Heart left ventricle (tissue), 16 donors: ENCODE results near the gene CCL22. TPM values are rescaled to one million over a fixed set of nuclear protein-coding genes. Genes with fewer than 3 reads are reported as not detected.

ENCODE experiments used
- ATAC-seq, 4 donors: fragments of 200-7000 bp; cut with Tn5 transposase; one replicate each; pipeline ENCODE4 v1.9.1; 2020 to 2022; ENCODE audit warnings: moderate library complexity in 4 of 4, mild to moderate bottlenecking in 3 of 4, moderate number of reproducible peaks in 1 of 4
- DNase-seq, 5 donors: peaks; one replicate each; pipeline ENCODE4 v3.0.0-alpha.2; 2020
- H3K27ac ChIP-seq, 12 donors: fragments of 200-600 bp; sonication (generic) in 4 of 12; one replicate each; pipeline versions ENCODE4 v1.5.0 to v1.8.0; 2016 to 2022; ENCODE audit warnings: mild to moderate bottlenecking in 2 of 12
- H3K27me3 ChIP-seq, 9 donors: fragments of 200-600 bp; sonication (generic) in 2 of 9; one replicate each; pipeline versions ENCODE4 v1.5.1 to v1.8.0; 2016 to 2022; ENCODE audit warnings: mild to moderate bottlenecking in 3 of 9
- H3K36me3 ChIP-seq, 9 donors: fragments of 200-600 bp; sonication (generic) in 2 of 9; one replicate each; pipeline versions ENCODE4 v1.5.0 to v1.8.0; 2018 to 2022; ENCODE audit warnings: mild to moderate bottlenecking in 2 of 9
- H3K4me1 ChIP-seq, 12 donors: fragments of 200-600 bp; sonication (generic) in 4 of 12; one replicate each; pipeline versions ENCODE4 v1.5.0 to v1.8.0; 2016 to 2022; ENCODE audit warnings: mild to moderate bottlenecking in 3 of 12
- H3K4me3 ChIP-seq, 12 donors: fragments of 200-600 bp; sonication (generic) in 4 of 12; one replicate each; pipeline versions ENCODE4 v1.5.0 to v1.8.0; 2017 to 2022; ENCODE audit warnings: mild to moderate bottlenecking in 9 of 12, moderate library complexity in 4 of 12
- H3K9me3 ChIP-seq, 12 donors: fragments of 200-600 bp; sonication (generic) in 4 of 12; one replicate each; pipeline versions ENCODE4 v1.5.0 to v1.8.0; 2016 to 2022; ENCODE audit warnings: mild to moderate bottlenecking in 1 of 12
- CTCF ChIP-seq, 12 donors: fragments of 200-600 bp; sonication (generic) in 4 of 12; IDR thresholded peaks; one replicate each; pipeline versions ENCODE4 v1.5.0 to v1.8.0; 2018 to 2022; ENCODE audit warnings: antibody characterized with exemption in 12 of 12, mild to moderate bottlenecking in 5 of 12
- POLR2A ChIP-seq, 2 donors: fragments of 450-650 bp; IDR thresholded peaks; one replicate each; pipeline ENCODE4 v1.6.1; 2017; ENCODE audit warnings: antibody characterized with exemption in 2 of 2, mild to moderate bottlenecking in 2 of 2, moderate library complexity in 2 of 2
- WGBS, 4 donors: extraction: QIAGEN DNeasy Blood & Tissue Kit in 2 of 4; methylation state at CpG; one replicate each; pipeline versions ENCODE4 v1.1.5 to v1.1.7; 2013 to 2018; 5-methylcytosine and 5-hydroxymethylcytosine counted together
- intact Hi-C, 10 donors: fragments of 100-400 bp; cut with DNase I; formaldehyde crosslinking; loops; one replicate each; pipeline versions ENCODE4 v1.11.1 to v1.14.2; 2022
- polyA plus RNA-seq, 2 donors: library from polyadenylated mRNA; stranded (reverse); fragments of 200-250 nt; gene quantifications; one replicate each; pipeline ENCODE4 v1.2.3, GENCODE V29; 2013
- total RNA-seq, 9 donors: library from RNA; depleted of rRNA in 2 of 9; stranded (reverse); fragments of >200 nt in 2 of 9; fragmentation: NEBNext Ultra II Directional in 3 of 9; extraction: Animal tissue kit (Norgen Biotek cat#: 25700) in 3 of 9; gene quantifications; one replicate each; pipeline versions ENCODE4 v1.1.0 to v1.2.4, GENCODE V29; 2016 to 2023
- donor health status: ischemic (EF 13 %, LVEDD 7.1; RV severe dilation, severe dysfunction).
- donor health status: healthy with polysubstance abuse.
- donor health status: DM: no; HTN: yes; CAD: no.
- donor health status: DM: no; HTN: no; CAD: no.
- donor health status: ischemic (EF 25% LVEDD 6.9; RV normal size, moderate dysfunction).
- donor health status: ischemic (EF 25% LVEDD 5.7; RV mildly dilated, moderate dysfunction).
- donor health status: healthy.
- donor health status: DM: yes; HTN: yes; CAD: no.
- donor health status: ischemic (EF 35%, LVEDD 5.7; RV mildly dilated, moderate dysfunction).
- donor health status: nonischemic (EF 11% LVEDD 7.7; RV severe dilation, severe dysfunction).
- donor health status: DM: yes; HTN: yes; CAD: no.
- donor health status: PGD.
- donor health status: ischemic (EF 29% LVEDD 5.4; RV normal size, mild dysfunction).
- donor health status: nonischemic (EF 23%, LVEDD 6.1; RV moderate dilation, normal function).

Gene CCL22
- total and polyA plus RNA-seq, 11 donors: 0.06 to 0.24 (median 0.12) TPM; not detected in 5

GRCh38 chr16:57385083-57385482 is 26.5 kb downstream of the CCL22 start:
- H3K4me3 ChIP-seq: no peak overlapping the region
- peaks cover 3 to 68% (median 44%) of the 10 kb centered on the region in 12 donors for H3K4me1 ChIP-seq
- H3K36me3 ChIP-seq: peaks cover 0 to 15% (median 0%) of the 10 kb centered on the region in 9 donors
- H3K9me3 ChIP-seq: no peaks in the 10 kb centered on the region
- no peaks in the 10 kb centered on the region for H3K27me3 ChIP-seq
- intact Hi-C loops: no loop called here
- WGBS, 4 donors: 74 to 83% (median 79%) methylated on average over 5 of the region's 5 CpGs
- TF ChIP-seq POLR2A (IDR thresholded peaks at IDR 0.05) (no peak), CTCF (IDR thresholded peaks at IDR 0.05) (no peak)
- H3K27ac ChIP-seq: peak overlapping the region in 5 of 12 donors; percentile 0 to 51 (median 22)
- DNase-seq: no peak
- no peak for ATAC-seq

- peak in 1 of 4 donors; percentile 55 for ATAC-seq
- peaks cover 0 to 11% (median 0%) of the 10 kb centered on the region in 9 donors for H3K36me3 ChIP-seq
- intact Hi-C loops: no loop called here
- peak overlapping the region in 4 of 12 donors; percentile 22 to 48 (median 40) for H3K27ac ChIP-seq
- H3K27me3 ChIP-seq: no peaks in the 10 kb centered on the region
- TF ChIP-seq CTCF (IDR thresholded peaks at IDR 0.05): no peak
- no peak for TF ChIP-seq POLR2A (IDR thresholded peaks at IDR 0.05)
- peaks cover 3 to 67% (median 40%) of the 10 kb centered on the region in 12 donors for H3K4me1 ChIP-seq
- 58 to 66% (median 61%) methylated on average over 5 of the region's 5 CpGs for WGBS, 4 donors
- H3K4me3 ChIP-seq: no peak overlapping the region
- H3K9me3 ChIP-seq: no peaks in the 10 kb centered on the region
- DNase-seq: peak in 2 of 5 donors; percentile 50 to 62
Measured at GRCh38 chr16:57386381-57386951, 27.9 kb downstream of the CCL22 start.

GRCh38 chr16:57387598-57388354 is 29.2 kb downstream of the CCL22 start:
- H3K4me3 ChIP-seq: no peak overlapping the region
- DNase-seq (no peak), ATAC-seq (no peak)
- no peak for TF ChIP-seq CTCF (IDR thresholded peaks at IDR 0.05)
- no peak for TF ChIP-seq POLR2A (IDR thresholded peaks at IDR 0.05)
- peaks cover 3 to 64% (median 39%) of the 10 kb centered on the region in 12 donors for H3K4me1 ChIP-seq
- 81 to 89% (median 82%) methylated on average over 3 of the region's 3 CpGs for WGBS, 4 donors
- intact Hi-C loops: no loop called here
- no peaks in the 10 kb centered on the region for H3K27me3 ChIP-seq
- H3K36me3 ChIP-seq: peaks cover 0 to 3% (median 0%) of the 10 kb centered on the region in 9 donors
- no peaks in the 10 kb centered on the region for H3K9me3 ChIP-seq
- no peak overlapping the region for H3K27ac ChIP-seq

GRCh38 chr16:57388359-57389086 is 29.9 kb downstream of the CCL22 start:
- TF ChIP-seq CTCF (IDR thresholded peaks at IDR 0.05): no peak
- no peak for TF ChIP-seq POLR2A (IDR thresholded peaks at IDR 0.05)
- H3K27me3 ChIP-seq: no peaks in the 10 kb centered on the region
- no peaks in the 10 kb centered on the region for H3K36me3 ChIP-seq
- DNase-seq (no peak), ATAC-seq (no peak)
- H3K4me1 ChIP-seq: peaks cover 3 to 64% (median 38%) of the 10 kb centered on the region in 12 donors
- intact Hi-C loops: no loop called here
- H3K4me3 ChIP-seq: no peak overlapping the region
- 69 to 74% (median 70%) methylated on average over 7 of the region's 7 CpGs for WGBS, 4 donors
- no peak overlapping the region for H3K27ac ChIP-seq
- no peaks in the 10 kb centered on the region for H3K9me3 ChIP-seq
